ENCODE measurements around the gene DHRS13.

DNA sequence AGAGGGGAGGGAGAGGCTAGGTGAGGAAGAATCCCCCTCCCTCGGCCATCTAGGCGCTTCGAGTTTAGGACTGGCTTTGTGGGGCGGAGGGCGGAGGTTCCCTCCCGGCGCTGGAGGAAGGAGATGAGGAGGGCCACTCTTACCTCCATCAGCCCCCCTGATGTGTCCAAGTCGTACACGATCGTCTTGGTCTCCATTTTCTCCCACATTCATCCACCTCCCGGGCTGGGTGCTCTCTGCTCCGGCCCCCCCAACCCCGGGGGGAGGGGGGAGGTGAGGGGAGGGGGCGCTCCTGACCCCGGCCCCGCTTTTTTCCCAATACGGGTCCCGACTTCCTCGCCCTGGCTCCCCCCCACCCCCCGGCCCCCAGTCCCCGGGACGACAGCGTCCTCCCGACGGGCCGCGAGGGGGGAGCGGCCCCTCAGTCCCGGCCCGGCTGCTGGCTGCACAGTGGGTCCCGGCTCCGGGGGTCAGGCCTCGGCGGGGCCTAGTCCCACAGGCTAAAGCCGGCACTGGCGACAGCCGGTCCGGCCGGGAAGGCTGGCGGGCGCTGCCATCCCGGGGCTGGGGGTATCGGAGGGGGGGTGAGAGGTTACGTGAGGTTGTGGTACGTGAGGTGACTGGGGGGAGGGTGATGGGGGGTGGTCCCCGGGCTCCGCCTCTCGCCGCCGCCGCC lies 48.0 kb upstream of the DHRS13 start:
- TF ChIP-seq, protein P1, sequence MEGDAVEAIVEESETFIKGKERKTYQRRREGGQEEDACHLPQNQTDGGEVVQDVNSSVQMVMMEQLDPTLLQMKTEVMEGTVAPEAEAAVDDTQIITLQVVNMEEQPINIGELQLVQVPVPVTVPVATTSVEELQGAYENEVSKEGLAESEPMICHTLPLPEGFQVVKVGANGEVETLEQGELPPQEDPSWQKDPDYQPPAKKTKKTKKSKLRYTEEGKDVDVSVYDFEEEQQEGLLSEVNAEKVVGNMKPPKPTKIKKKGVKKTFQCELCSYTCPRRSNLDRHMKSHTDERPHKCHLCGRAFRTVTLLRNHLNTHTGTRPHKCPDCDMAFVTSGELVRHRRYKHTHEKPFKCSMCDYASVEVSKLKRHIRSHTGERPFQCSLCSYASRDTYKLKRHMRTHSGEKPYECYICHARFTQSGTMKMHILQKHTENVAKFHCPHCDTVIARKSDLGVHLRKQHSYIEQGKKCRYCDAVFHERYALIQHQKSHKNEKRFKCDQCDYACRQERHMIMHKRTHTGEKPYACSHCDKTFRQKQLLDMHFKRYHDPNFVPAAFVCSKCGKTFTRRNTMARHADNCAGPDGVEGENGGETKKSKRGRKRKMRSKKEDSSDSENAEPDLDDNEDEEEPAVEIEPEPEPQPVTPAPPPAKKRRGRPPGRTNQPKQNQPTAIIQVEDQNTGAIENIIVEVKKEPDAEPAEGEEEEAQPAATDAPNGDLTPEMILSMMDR (conservative IDR thresholded peaks at IDR 0.05 in 1 of 2, IDR thresholded peaks at IDR 0.05 in 1 of 2; ENCODE audit: extremely low read depth in 1 of 2, insufficient read depth in 1 of 2, low read depth in 1 of 2, low read length in 2 of 2), result no peak
- no peak for TF ChIP-seq EZH2 (IDR thresholded peaks at IDR 0.05; ENCODE audit: borderline replicate concordance, low read length)
